IPS DF 6.9 (cell line): ENCODE measurements around the gene LDLRAD3.

ENCODE experiments used
- DNase-seq: peaks from one replicate; pipeline ENCODE4 v3.0.0-alpha.2; 2013; ENCODE audit warnings: low read depth, low spot score
- H3K27ac ChIP-seq: one replicate; pipeline ENCODE4 v1.5.1; 2013; ENCODE audit warnings: low read length, control low read depth
- H3K27me3 ChIP-seq: 2 replicates; pipeline ENCODE4 v1.6.1; 2013; ENCODE audit warnings: mild to moderate bottlenecking, low read length; ENCODE audit not compliant: control insufficient read depth, insufficient read depth
- H3K36me3 ChIP-seq: 2 replicates; pipeline ENCODE4 v1.6.1; 2013; ENCODE audit warnings: low read length; ENCODE audit not compliant: control insufficient read depth, insufficient read depth
- H3K4me1 ChIP-seq: 2 replicates; pipeline ENCODE4 v1.6.1; 2013; ENCODE audit warnings: low read length; ENCODE audit not compliant: control insufficient read depth, insufficient read depth
- H3K4me3 ChIP-seq: 2 replicates; pipeline ENCODE4 v1.5.1; 2013; ENCODE audit warnings: mild to moderate bottlenecking, low read length
- H3K9me3 ChIP-seq: 2 replicates; pipeline ENCODE4 v1.6.1; 2013; ENCODE audit warnings: low read length, inconsistent platforms; ENCODE audit not compliant: control insufficient read depth, insufficient read depth
- WGBS: extraction: QIAGEN DNeasy Blood & Tissue Kit; methylation state at CpG from one replicate; pipeline ENCODE4 v1.1.7; 2013; ENCODE audit warnings: mixed read lengths, missing lambda C conversion rate; ENCODE audit not compliant: insufficient read length, insufficient coverage; 5-methylcytosine and 5-hydroxymethylcytosine counted together

The LDLRAD3 gene

GRCh38 chr11:36057379-36058042, 113.6 kb downstream of the LDLRAD3 start:
- no peaks in the 10 kb centered on the region for H3K27me3 ChIP-seq
- WGBS = no CpG with 5 or more reads among the region's 9 CpGs
- DNase-seq = no peak
- H3K4me3 ChIP-seq = no peak overlapping the region
- no peak overlapping the region for H3K27ac ChIP-seq
- H3K9me3 ChIP-seq = no peaks in the 10 kb centered on the region
- no peaks in the 10 kb centered on the region for H3K4me1 ChIP-seq
- H3K36me3 ChIP-seq = no peaks in the 10 kb centered on the region

GRCh38 chr11:36059660-36060059, 115.8 kb downstream of the LDLRAD3 start:
- H3K36me3 ChIP-seq = no peaks in the 10 kb centered on the region
- H3K4me1 ChIP-seq = no peaks in the 10 kb centered on the region
- H3K4me3 ChIP-seq = no peak overlapping the region
- H3K27ac ChIP-seq = no peak overlapping the region
- WGBS = no CpG with 5 or more reads among the region's 4 CpGs
- no peaks in the 10 kb centered on the region for H3K9me3 ChIP-seq
- no peak for DNase-seq
- no peaks in the 10 kb centered on the region for H3K27me3 ChIP-seq

- WGBS = no CpG with 5 or more reads among the region's 7 CpGs
- no peaks in the 10 kb centered on the region for H3K4me1 ChIP-seq
Observed at GRCh38 chr11:36060926-36061325, 117.1 kb downstream of the LDLRAD3 start.

GRCh38 chr11:36061471-36061870, 117.6 kb downstream of the LDLRAD3 start:
- no peak overlapping the region for H3K4me3 ChIP-seq
- DNase-seq = no peak
- no peaks in the 10 kb centered on the region for H3K36me3 ChIP-seq
- no peaks in the 10 kb centered on the region for H3K9me3 ChIP-seq
- WGBS = no CpG with 5 or more reads among the region's 2 CpGs
- no peak overlapping the region for H3K27ac ChIP-seq
- no peaks in the 10 kb centered on the region for H3K4me1 ChIP-seq
- no peaks in the 10 kb centered on the region for H3K27me3 ChIP-seq

More at GRCh38 chr11:36060926-36061325, 117.1 kb downstream of the LDLRAD3 start:
- Histone ChIP-seq H3K27ac (no peak overlapping the region), H3K4me3 (no peak overlapping the region), H3K36me3 (no peaks in the 10 kb centered on the region), H3K9me3 (no peaks in the 10 kb centered on the region), H3K27me3 (no peaks in the 10 kb centered on the region)
- no peak for DNase-seq

GRCh38 chr11:36062796-36063365, 119.0 kb downstream of the LDLRAD3 start:
- no peak for DNase-seq
- no peak overlapping the region for H3K4me3 ChIP-seq
- no peaks in the 10 kb centered on the region; the same call in 1 of the 2 replicates for H3K9me3 ChIP-seq
- no peak overlapping the region for H3K27ac ChIP-seq
- WGBS = no CpG with 5 or more reads among the region's 3 CpGs
- no peaks in the 10 kb centered on the region; the same call in 1 of the 2 replicates for H3K27me3 ChIP-seq
- no peaks in the 10 kb centered on the region for H3K36me3 ChIP-seq
- no peaks in the 10 kb centered on the region for H3K4me1 ChIP-seq

GRCh38 chr11:36065436-36065835, 121.6 kb downstream of the LDLRAD3 start:
- Histone ChIP-seq H3K27me3 (no peaks in the 10 kb centered on the region; the same call in 1 of the 2 replicates), H3K4me1 (peaks cover 3% of the 10 kb centered on the region; the same call in 1 of the 2 replicates), H3K27ac (no peak overlapping the region), H3K9me3 (no peaks in the 10 kb centered on the region; the same call in 1 of the 2 replicates), H3K4me3 (no peak overlapping the region), H3K36me3 (no peaks in the 10 kb centered on the region)
- DNase-seq = no peak
- no CpG with 5 or more reads among the region's 2 CpGs for WGBS

GRCh38 chr11:36066891-36067290, 123.0 kb downstream of the LDLRAD3 start:
- H3K4me1 ChIP-seq = peaks cover 6% of the 10 kb centered on the region; the same call in 1 of the 2 replicates
- no peak overlapping the region for H3K4me3 ChIP-seq
- H3K27ac ChIP-seq = no peak overlapping the region
- H3K27me3 ChIP-seq = no peaks in the 10 kb centered on the region; the same call in 1 of the 2 replicates
- H3K9me3 ChIP-seq = no peaks in the 10 kb centered on the region; the same call in 1 of the 2 replicates
- no peaks in the 10 kb centered on the region for H3K36me3 ChIP-seq
- DNase-seq = no peak
- no CpG with 5 or more reads among the region's 4 CpGs for WGBS

- Histone ChIP-seq H3K4me3 (no peak overlapping the region), H3K27ac (no peak overlapping the region), H3K4me1 (peaks cover 9% of the 10 kb centered on the region; the same call in 1 of the 2 replicates), H3K27me3 (no peaks in the 10 kb centered on the region; the same call in 1 of the 2 replicates), H3K9me3 (no peaks in the 10 kb centered on the region; the same call in 1 of the 2 replicates), H3K36me3 (no peaks in the 10 kb centered on the region)
- DNase-seq = no peak
- no CpG with 5 or more reads among the region's 10 CpGs for WGBS
Observed at GRCh38 chr11:36069576-36070212, 125.8 kb downstream of the LDLRAD3 start.

- WGBS = no CpG with 5 or more reads among the region's 5 CpGs
- Histone ChIP-seq H3K27ac (no peak overlapping the region), H3K4me3 (no peak overlapping the region), H3K9me3 (no peaks in the 10 kb centered on the region; the same call in 1 of the 2 replicates), H3K27me3 (no peaks in the 10 kb centered on the region; the same call in 1 of the 2 replicates), H3K4me1 (peaks cover 9% of the 10 kb centered on the region; the same call in 1 of the 2 replicates), H3K36me3 (no peaks in the 10 kb centered on the region)
- DNase-seq = no peak
Observed at GRCh38 chr11:36070213-36070953, 126.5 kb downstream of the LDLRAD3 start.

GRCh38 chr11:36070954-36071330, 127.1 kb downstream of the LDLRAD3 start:
- DNase-seq = no peak
- no peak overlapping the region for H3K4me3 ChIP-seq
- no peaks in the 10 kb centered on the region for H3K36me3 ChIP-seq
- H3K27me3 ChIP-seq = no peaks in the 10 kb centered on the region; the same call in 1 of the 2 replicates
- no peak overlapping the region for H3K27ac ChIP-seq
- WGBS = no CpG with 5 or more reads among the region's 5 CpGs
- H3K4me1 ChIP-seq = peaks cover 9% of the 10 kb centered on the region; the same call in 1 of the 2 replicates
- no peaks in the 10 kb centered on the region; the same call in 1 of the 2 replicates for H3K9me3 ChIP-seq
